Mesenchymal stem cell (in vitro differentiated cells and primary cell): ENCODE results near the gene MACROD2.

Source experiments
- DNase-seq: peaks from one replicate; pipeline ENCODE4 v3.0.0-alpha.2; 2013
- H2AFZ ChIP-seq: one replicate; pipeline ENCODE4 v1.6.1; 2013; ENCODE audit warnings: low read depth, mild to moderate bottlenecking, control low read depth, inconsistent platforms, low read length, moderate library complexity
- H2AK5ac ChIP-seq: 2 replicates; pipeline ENCODE4 v1.6.1; 2013; ENCODE audit warnings: low read length, moderate library complexity, mild to moderate bottlenecking, inconsistent platforms; ENCODE audit not compliant: severe bottlenecking
- H2BK120ac ChIP-seq: one replicate; pipeline ENCODE4 v1.6.1; 2013; ENCODE audit warnings: low read depth, mild to moderate bottlenecking, inconsistent platforms, low read length, moderate library complexity
- H2BK12ac ChIP-seq, 2 experiments: one replicate each; pipeline ENCODE4 v1.6.1; 2013; ENCODE audit warnings: inconsistent platforms in 2 of 2, low read length in 2 of 2, mild to moderate bottlenecking in 2 of 2, moderate library complexity in 2 of 2, control low read depth in 1 of 2
- H2BK15ac ChIP-seq: one replicate; pipeline ENCODE4 v1.6.1; 2013; ENCODE audit warnings: mild to moderate bottlenecking, low read depth, inconsistent platforms; ENCODE audit not compliant: poor library complexity, severe bottlenecking
- H2BK5ac ChIP-seq: 2 replicates; pipeline ENCODE4 v1.6.1; 2013; ENCODE audit warnings: low read depth, mild to moderate bottlenecking, low read length, control low read depth, inconsistent platforms; ENCODE audit not compliant: poor library complexity, severe bottlenecking
- H3K14ac ChIP-seq, 2 experiments: one replicate each; pipeline ENCODE4 v1.6.1; 2013; ENCODE audit warnings: inconsistent platforms in 2 of 2, low read length in 2 of 2, control low read depth in 1 of 2, mild to moderate bottlenecking in 1 of 2, moderate library complexity in 1 of 2
- H3K18ac ChIP-seq, 2 experiments: one replicate each; pipeline ENCODE4 v1.6.1; 2013; ENCODE audit warnings: inconsistent platforms in 2 of 2, low read length in 2 of 2, control low read depth in 1 of 2, low read depth in 1 of 2, mild to moderate bottlenecking in 1 of 2
- H3K23ac ChIP-seq, 2 experiments: one replicate each; pipeline ENCODE4 v1.6.1; 2013; ENCODE audit warnings: inconsistent platforms in 2 of 2, low read length in 2 of 2, mild to moderate bottlenecking in 2 of 2, moderate library complexity in 2 of 2, control low read depth in 1 of 2
- H3K27ac ChIP-seq: 2 replicates; pipeline ENCODE4 v1.5.1; 2013; ENCODE audit warnings: mild to moderate bottlenecking, moderate library complexity, low read length, control low read depth, inconsistent platforms; ENCODE audit not compliant: poor library complexity, severe bottlenecking
- H3K27me3 ChIP-seq, 2 experiments: 2 replicates each; pipeline versions ENCODE4 v1.6.1 to v1.7.0; 2013; ENCODE audit warnings: low read length in 2 of 2, mild to moderate bottlenecking in 2 of 2, moderate library complexity in 2 of 2, control low read depth in 1 of 2, inconsistent platforms in 1 of 2; ENCODE audit not compliant: control insufficient read depth in 1 of 2, insufficient read depth in 1 of 2
- H3K36me3 ChIP-seq, 2 experiments: 2 replicates each; pipeline versions ENCODE4 v1.6.1 to v1.7.0; 2013; ENCODE audit warnings: low read length in 2 of 2, control low read depth in 1 of 2, inconsistent platforms in 1 of 2, low read depth in 1 of 2, mild to moderate bottlenecking in 1 of 2; ENCODE audit not compliant: insufficient read depth in 2 of 2, control insufficient read depth in 1 of 2
- H3K4ac ChIP-seq, 2 experiments: one replicate each; pipeline ENCODE4 v1.6.1; 2013; ENCODE audit warnings: inconsistent platforms in 2 of 2, low read length in 2 of 2, mild to moderate bottlenecking in 2 of 2, moderate library complexity in 2 of 2, control low read depth in 1 of 2, low read depth in 1 of 2
- H3K4me1 ChIP-seq: 2 replicates; pipeline ENCODE4 v1.6.1; 2013; ENCODE audit warnings: low read depth, low read length, control low read depth; ENCODE audit not compliant: control insufficient read depth, insufficient read depth
- H3K4me2 ChIP-seq: 2 replicates; pipeline ENCODE4 v1.6.1; 2013; ENCODE audit warnings: low read length, mild to moderate bottlenecking, inconsistent platforms; ENCODE audit not compliant: poor library complexity, severe bottlenecking
- H3K4me3 ChIP-seq, 2 experiments: 2 replicates each; pipeline versions ENCODE4 v1.5.1 to v1.7.0; 2013; ENCODE audit warnings: low read length in 2 of 2, mild to moderate bottlenecking in 2 of 2, control low read depth in 1 of 2, low read depth in 1 of 2; ENCODE audit not compliant: insufficient read depth in 1 of 2
- H3K79me1 ChIP-seq: replicated peaks from 2 replicates; pipeline ENCODE4 v1.6.1; 2013; ENCODE audit warnings: mild to moderate bottlenecking, control low read depth, low read length, inconsistent platforms; ENCODE audit not compliant: poor library complexity, severe bottlenecking
- H3K9ac ChIP-seq: 2 replicates; pipeline ENCODE4 v1.7.0; 2013; ENCODE audit warnings: mild to moderate bottlenecking, low read length, moderate library complexity
- H3K9me3 ChIP-seq: 2 replicates; pipeline ENCODE4 v1.7.0; 2013; ENCODE audit warnings: mild to moderate bottlenecking, low read length; ENCODE audit not compliant: control insufficient read depth
- H4K8ac ChIP-seq: one replicate; pipeline ENCODE4 v1.6.1; 2013; ENCODE audit warnings: inconsistent platforms, mild to moderate bottlenecking, low read length, moderate library complexity
- H4K91ac ChIP-seq: one replicate; pipeline ENCODE4 v1.6.1; 2013; ENCODE audit warnings: mild to moderate bottlenecking, low read length, inconsistent platforms
- WGBS: methylation state at CpG from one replicate; pipeline ENCODE4 v1.1.7; 2013; ENCODE audit warnings: mixed read lengths; 5-methylcytosine and 5-hydroxymethylcytosine counted together

Gene MACROD2

GRCh38 chr20:14888134-14888533 lies 892.8 kb downstream of the MACROD2 start:
- Histone ChIP-seq H3K23ac (no peak overlapping the region), H3K9me3 (no peaks in the 10 kb centered on the region), H2BK12ac (no peak overlapping the region), H3K4me1 (no peaks in the 10 kb centered on the region), H3K4ac (no peak overlapping the region), H3K18ac (no peak overlapping the region), H3K36me3 (no peaks in the 10 kb centered on the region), H3K9ac (no peak overlapping the region), H4K91ac (no peak overlapping the region), H2AFZ (no peak overlapping the region), H3K4me3 (no peak overlapping the region), H3K14ac (no peak overlapping the region), H3K27ac (no peak overlapping the region), H2BK15ac (no peak overlapping the region), H2AK5ac (no peak overlapping the region), H2BK120ac (no peak overlapping the region), H3K27me3 (no peaks in the 10 kb centered on the region), H3K79me1 (no peaks in the 10 kb centered on the region), H2BK5ac (no peak overlapping the region), H4K8ac (no peak overlapping the region), H3K4me2 (no peak overlapping the region)
- 79% methylated on average over 3 of the region's 3 CpGs for WGBS
- no peak for DNase-seq

- no peak overlapping the region for H3K14ac ChIP-seq
- H2BK120ac ChIP-seq: no peak overlapping the region
- H4K91ac ChIP-seq: no peak overlapping the region
- DNase-seq: no peak
- no peak overlapping the region for H4K8ac ChIP-seq
- no peaks in the 10 kb centered on the region for H3K4me1 ChIP-seq
- no peak overlapping the region for H3K4me2 ChIP-seq
- H2BK5ac ChIP-seq: no peak overlapping the region
- no peak overlapping the region for H2BK15ac ChIP-seq
- H2AK5ac ChIP-seq: no peak overlapping the region
- no peak overlapping the region for H3K4me3 ChIP-seq
- no peaks in the 10 kb centered on the region for H3K9me3 ChIP-seq
- no peak overlapping the region for H3K9ac ChIP-seq
- 85% methylated on average over 5 of the region's 5 CpGs for WGBS
- H3K18ac ChIP-seq: no peak overlapping the region
- no peaks in the 10 kb centered on the region for H3K36me3 ChIP-seq
- H3K4ac ChIP-seq: no peak overlapping the region
- no peak overlapping the region for H3K23ac ChIP-seq
- H3K27me3 ChIP-seq: no peaks in the 10 kb centered on the region
- H2AFZ ChIP-seq: no peak overlapping the region
- H2BK12ac ChIP-seq: no peak overlapping the region
- H3K79me1 ChIP-seq: no peaks in the 10 kb centered on the region
- no peak overlapping the region for H3K27ac ChIP-seq
These were observed 894.4 kb downstream of the MACROD2 start for GRCh38 chr20:14889496-14890255.

GRCh38 chr20:14890713-14891112 lies 895.4 kb downstream of the MACROD2 start:
- Histone ChIP-seq H3K79me1 (no peaks in the 10 kb centered on the region), H3K23ac (no peak overlapping the region), H3K4me2 (no peak overlapping the region), H3K27ac (no peak overlapping the region), H2BK15ac (no peak overlapping the region), H3K36me3 (no peaks in the 10 kb centered on the region), H3K9me3 (no peaks in the 10 kb centered on the region), H2BK12ac (no peak overlapping the region), H2AK5ac (no peak overlapping the region), H3K18ac (no peak overlapping the region), H2BK5ac (no peak overlapping the region), H2AFZ (no peak overlapping the region), H3K27me3 (no peaks in the 10 kb centered on the region), H4K8ac (no peak overlapping the region), H3K14ac (no peak overlapping the region), H3K4me3 (no peak overlapping the region), H4K91ac (no peak overlapping the region), H3K4ac (no peak overlapping the region), H2BK120ac (no peak overlapping the region), H3K4me1 (no peaks in the 10 kb centered on the region), H3K9ac (no peak overlapping the region)
- DNase-seq: no peak

- no peak overlapping the region for H3K14ac ChIP-seq
- H3K27me3 ChIP-seq: no peaks in the 10 kb centered on the region
- no peak overlapping the region for H3K9ac ChIP-seq
- no peaks in the 10 kb centered on the region for H3K36me3 ChIP-seq
- no peak overlapping the region for H2BK5ac ChIP-seq
- H2AK5ac ChIP-seq: no peak overlapping the region
- no peak overlapping the region for H2BK15ac ChIP-seq
- no peak overlapping the region for H2AFZ ChIP-seq
- 86% methylated on average over 3 of the region's 4 CpGs for WGBS
- H4K8ac ChIP-seq: no peak overlapping the region
- no peak overlapping the region for H3K4me2 ChIP-seq
- no peak overlapping the region for H3K4me3 ChIP-seq
- no peak overlapping the region for H3K23ac ChIP-seq
- DNase-seq: no peak
- no peak overlapping the region for H2BK12ac ChIP-seq
- no peak overlapping the region for H3K18ac ChIP-seq
- H3K4me1 ChIP-seq: no peaks in the 10 kb centered on the region
- no peak overlapping the region for H3K27ac ChIP-seq
- no peak overlapping the region for H2BK120ac ChIP-seq
- H4K91ac ChIP-seq: no peak overlapping the region
- H3K4ac ChIP-seq: no peak overlapping the region
- no peaks in the 10 kb centered on the region for H3K9me3 ChIP-seq
- H3K79me1 ChIP-seq: no peaks in the 10 kb centered on the region
These were observed 897.5 kb downstream of the MACROD2 start for GRCh38 chr20:14892782-14893181.
